ENCODE results near the gene TBRG4. TPM values are rescaled to one million over a fixed set of nuclear protein-coding genes. Genes with fewer than 3 reads are reported as not detected.

The TBRG4 gene
- total RNA-seq, 1 experiment from 2014 or later, result 127 TPM

- H3K4me1 ChIP-seq (ENCODE audit: insufficient read depth, low read length), result no peaks in the 10 kb centered on the region
- peaks cover 11% of the 10 kb centered on the region in 2 experiments for H3K4me1 Mint-ChIP-seq
- no peak overlapping the region for H3K27ac Mint-ChIP-seq
- H3K4me2 ChIP-seq (ENCODE audit: insufficient read depth, insufficient read length, low read length), result no peak overlapping the region
- no peaks in the 10 kb centered on the region for H3K27me3 ChIP-seq (ENCODE audit: insufficient read depth, low read length)
- H3K23ac ChIP-seq (ENCODE audit: insufficient read length, low read depth, low read length), result no peak overlapping the region
- no peak overlapping the region; the same call in 1 of the 2 replicates for H3K14ac ChIP-seq (ENCODE audit: insufficient read depth, low read length)
- H2AFZ ChIP-seq (ENCODE audit: low read length), result no peak overlapping the region
- no peaks in the 10 kb centered on the region for H3K9me3 Mint-ChIP-seq
- TF ChIP-seq, protein P1, sequence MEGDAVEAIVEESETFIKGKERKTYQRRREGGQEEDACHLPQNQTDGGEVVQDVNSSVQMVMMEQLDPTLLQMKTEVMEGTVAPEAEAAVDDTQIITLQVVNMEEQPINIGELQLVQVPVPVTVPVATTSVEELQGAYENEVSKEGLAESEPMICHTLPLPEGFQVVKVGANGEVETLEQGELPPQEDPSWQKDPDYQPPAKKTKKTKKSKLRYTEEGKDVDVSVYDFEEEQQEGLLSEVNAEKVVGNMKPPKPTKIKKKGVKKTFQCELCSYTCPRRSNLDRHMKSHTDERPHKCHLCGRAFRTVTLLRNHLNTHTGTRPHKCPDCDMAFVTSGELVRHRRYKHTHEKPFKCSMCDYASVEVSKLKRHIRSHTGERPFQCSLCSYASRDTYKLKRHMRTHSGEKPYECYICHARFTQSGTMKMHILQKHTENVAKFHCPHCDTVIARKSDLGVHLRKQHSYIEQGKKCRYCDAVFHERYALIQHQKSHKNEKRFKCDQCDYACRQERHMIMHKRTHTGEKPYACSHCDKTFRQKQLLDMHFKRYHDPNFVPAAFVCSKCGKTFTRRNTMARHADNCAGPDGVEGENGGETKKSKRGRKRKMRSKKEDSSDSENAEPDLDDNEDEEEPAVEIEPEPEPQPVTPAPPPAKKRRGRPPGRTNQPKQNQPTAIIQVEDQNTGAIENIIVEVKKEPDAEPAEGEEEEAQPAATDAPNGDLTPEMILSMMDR (conservative IDR thresholded peaks at IDR 0.05), result no peak
- no peaks in the 10 kb centered on the region for H3K36me3 Mint-ChIP-seq (ENCODE audit: insufficient read depth in 1 of 3, low read depth in 3 of 3)
- WGBS (ENCODE audit: extremely low coverage, insufficient read length, low lambda C conversion rate), result no CpG with 5 or more reads among the region's 6 CpGs
- H3K79me2 ChIP-seq (ENCODE audit: insufficient read depth, low read length), result no peaks in the 10 kb centered on the region
- no peak overlapping the region for H2BK12ac ChIP-seq (ENCODE audit: insufficient read length, low read depth, low read length)
- H3K27me3 Mint-ChIP-seq (ENCODE audit: low read depth), result peaks cover 8% of the 10 kb centered on the region
- H2BK5ac ChIP-seq (ENCODE audit: insufficient read length, low read length), result no peak overlapping the region
- no peaks in the 10 kb centered on the region for H3K23me2 ChIP-seq (ENCODE audit: insufficient read length, low read depth, low read length, poor library complexity, severe bottlenecking)
- no peak for DNase-seq
- H3K27ac ChIP-seq (ENCODE audit: insufficient read length, low read depth, low read length), result no peak overlapping the region
- H3K18ac ChIP-seq (ENCODE audit: insufficient read length, low read depth, low read length), result no peak overlapping the region
- no peak overlapping the region for H3K4ac ChIP-seq (ENCODE audit: low read depth, low read length)
- no peak overlapping the region for H3K4me3 Mint-ChIP-seq
- no peak overlapping the region for H2BK20ac ChIP-seq (ENCODE audit: low read depth, low read length, poor library complexity, severe bottlenecking)
- no peak overlapping the region for H4K5ac ChIP-seq (ENCODE audit: insufficient read length, low read depth, low read length)
- no peak overlapping the region for H3T11ph ChIP-seq (ENCODE audit: low read length)
- H2BK15ac ChIP-seq (ENCODE audit: low read depth, low read length), result no peak overlapping the region
- H2BK120ac ChIP-seq (ENCODE audit: low read depth, low read length, poor library complexity, severe bottlenecking), result no peak overlapping the region
- no peak overlapping the region for H3K9ac ChIP-seq (ENCODE audit: extremely low read depth, insufficient read length, low read length)
- H3K56ac ChIP-seq (ENCODE audit: insufficient read length, low read depth, low read length), result no peak overlapping the region
- H4K20me1 ChIP-seq (ENCODE audit: control insufficient read depth, insufficient read depth, insufficient read length), result no peaks in the 10 kb centered on the region
- H3K79me1 ChIP-seq (ENCODE audit: insufficient read depth, low read depth, low read length, poor library complexity, severe bottlenecking), result no peaks in the 10 kb centered on the region
- no peak overlapping the region for H4K91ac ChIP-seq (ENCODE audit: insufficient read length, low read depth, low read length)
- no peak overlapping the region for H2AK5ac ChIP-seq (ENCODE audit: insufficient read length, low read length)
- no peaks in the 10 kb centered on the region for H3K9me3 ChIP-seq (ENCODE audit: control insufficient read depth, low read depth, low read length)
- no peak overlapping the region for H4K8ac ChIP-seq (replicated peaks; ENCODE audit: insufficient read length, low read depth, low read length)
Measured at GRCh38 chr7:45126201-45126600, 14.7 kb upstream of the TBRG4 start.

Data from H9 (cell line).